CD4-positive, alpha-beta T cell treated with Interleukin-6 for 4 hours (primary cell): Measurements from ENCODE around the gene CEMIP.

Experiments
- DNase-seq: peaks from one replicate; pipeline ENCODE4 v3.0.0-alpha.2; 2020; ENCODE audit warnings: mixed read lengths

Gene CEMIP

DNA sequence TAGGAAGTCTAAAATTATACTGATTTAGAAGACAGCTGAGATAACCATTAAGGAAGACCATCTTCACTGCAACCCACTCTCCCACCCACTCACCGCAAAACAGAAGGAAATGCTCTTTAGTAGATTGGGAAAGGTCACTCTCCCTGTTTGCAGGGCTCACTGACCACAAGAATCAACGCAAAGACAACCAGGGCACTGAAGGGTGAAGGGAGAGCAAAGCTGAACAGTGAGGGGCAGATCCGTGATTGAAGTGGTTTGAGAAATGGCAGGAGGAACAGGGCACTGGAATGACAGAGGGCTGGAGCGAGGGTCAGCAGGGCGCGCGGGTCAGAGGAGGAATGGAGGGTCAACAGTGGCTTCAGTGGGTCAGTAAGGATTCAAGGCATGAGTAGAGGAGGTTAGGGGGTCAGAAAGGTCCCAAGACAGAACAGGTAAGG lies 209.9 kb downstream of the CEMIP start:
- no peak for DNase-seq

DNA sequence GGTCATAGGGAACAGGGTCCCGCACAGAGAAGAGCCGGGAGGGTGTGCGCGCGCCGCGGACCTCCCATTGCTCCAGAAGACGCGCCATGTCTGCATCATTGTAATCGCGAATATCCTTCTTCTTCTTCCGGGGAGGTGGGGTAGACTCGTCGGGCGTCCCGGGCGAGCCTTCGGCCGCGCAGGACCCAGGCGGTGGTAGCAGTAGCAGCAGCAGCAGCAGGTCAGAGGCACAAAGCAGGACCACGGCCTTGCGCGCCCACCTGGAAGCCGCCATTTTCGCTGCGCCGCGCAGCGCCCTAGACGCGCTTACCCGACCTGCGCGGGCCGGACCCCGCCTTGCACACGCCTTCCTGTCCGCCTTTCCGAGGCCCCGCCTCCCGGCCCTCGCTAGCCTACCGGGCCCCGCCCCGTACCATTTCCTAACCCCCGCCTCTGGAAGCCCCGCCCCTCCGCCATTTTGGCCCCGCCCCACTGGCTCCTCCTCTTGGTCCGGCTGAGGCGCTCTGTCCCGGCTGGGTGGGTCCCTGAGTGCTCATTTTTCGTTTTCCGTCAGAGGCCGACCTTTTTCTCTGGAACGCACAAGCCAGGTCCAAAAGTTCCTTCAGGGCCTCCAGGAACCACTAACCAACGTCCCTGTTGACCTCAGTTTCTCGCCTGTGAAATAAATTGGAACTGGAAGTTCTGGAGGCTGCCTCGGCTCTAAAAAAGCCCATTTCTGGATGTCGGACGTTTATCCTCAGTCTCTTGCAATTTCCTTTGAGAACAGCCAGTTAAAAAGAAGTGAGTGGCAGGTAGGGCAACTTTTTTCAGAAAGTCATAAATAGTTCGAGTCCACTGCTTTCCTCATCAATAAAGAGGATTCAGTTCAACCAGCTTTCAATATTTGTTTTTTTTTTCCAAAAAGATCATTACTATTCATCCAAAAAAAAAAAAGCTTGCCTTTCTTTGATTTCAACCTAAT lies 210.6 kb downstream of the CEMIP start, which contains the start of gene MESD:
Gene MESD (minus strand): TSS at position 302 of the 961 bp plus-strand sequence. CDS start 28 bp downstream, at position 274.
- DNase-seq, result peak; percentile 99

DNA sequence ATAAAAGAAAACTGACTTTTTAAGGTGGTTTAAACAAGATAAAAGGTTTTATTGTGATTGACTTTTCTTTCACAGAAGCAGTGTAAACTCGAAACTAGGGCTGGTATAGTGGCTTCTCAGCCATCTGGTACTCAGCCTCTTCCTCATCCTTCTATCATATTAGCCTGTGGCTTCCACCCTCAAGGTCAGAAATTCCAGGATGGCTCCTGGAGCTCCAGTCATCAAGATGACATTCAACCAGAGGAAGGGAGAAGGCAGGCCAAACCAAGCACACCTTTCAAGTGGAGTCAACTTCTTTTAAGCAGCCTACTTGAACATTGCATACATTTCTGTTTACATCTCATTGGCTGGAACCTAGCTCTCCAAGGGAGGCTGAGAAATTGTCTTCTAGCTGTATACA lies 211.8 kb downstream of the CEMIP start:
- no peak for DNase-seq

GRCh38 chr15:80991421-80991820 lies 212.3 kb downstream of the CEMIP start:
- DNase-seq, result peak; percentile 48

- no peak for DNase-seq
Measured at GRCh38 chr15:80992006-80992405, 212.8 kb downstream of the CEMIP start.

DNA sequence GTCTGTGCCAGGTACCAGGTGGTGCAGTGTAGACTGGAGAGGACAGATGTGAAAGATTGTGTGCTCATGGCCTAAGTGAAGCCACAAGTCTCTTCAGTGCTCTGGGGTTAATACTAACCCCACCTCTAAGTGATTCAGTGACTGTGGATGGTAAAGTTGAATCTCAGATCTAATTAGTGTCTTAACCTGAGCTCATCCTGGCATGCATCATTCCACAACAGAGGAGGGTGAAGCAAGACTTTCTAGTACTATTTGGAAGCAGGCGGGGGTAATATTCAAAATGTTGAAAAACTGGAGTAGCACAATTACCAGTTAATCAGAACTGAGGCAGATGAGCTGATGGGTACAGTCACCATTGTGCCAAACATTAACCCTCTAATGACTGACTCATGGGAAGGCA lies 213.3 kb downstream of the CEMIP start:
- no peak for DNase-seq

- no peak for DNase-seq
Measured at GRCh38 chr15:80996247-80996646, 217.1 kb downstream of the CEMIP start.

- DNase-seq, result no peak
Measured at GRCh38 chr15:80997692-80998091, 218.5 kb downstream of the CEMIP start.

DNA sequence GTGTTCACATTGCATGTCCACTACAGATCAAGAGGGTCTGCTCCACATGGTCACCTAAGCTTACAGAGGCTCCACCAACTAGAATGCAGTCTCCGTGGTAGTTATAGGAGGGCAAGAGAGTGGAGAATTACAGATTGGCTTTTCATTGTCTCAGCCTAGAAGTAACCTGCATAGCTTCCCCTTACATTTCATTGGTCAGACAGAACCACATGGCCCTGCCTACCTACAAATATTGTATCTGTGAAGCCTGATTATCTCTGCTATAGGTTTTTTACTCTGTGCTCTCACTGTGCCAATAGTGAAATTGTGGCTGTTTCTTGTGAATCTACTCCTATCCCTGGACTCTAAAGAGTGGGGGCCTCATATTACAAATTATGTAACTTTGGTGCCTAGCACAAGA lies 219.1 kb downstream of the CEMIP start:
- no peak for DNase-seq

DNA sequence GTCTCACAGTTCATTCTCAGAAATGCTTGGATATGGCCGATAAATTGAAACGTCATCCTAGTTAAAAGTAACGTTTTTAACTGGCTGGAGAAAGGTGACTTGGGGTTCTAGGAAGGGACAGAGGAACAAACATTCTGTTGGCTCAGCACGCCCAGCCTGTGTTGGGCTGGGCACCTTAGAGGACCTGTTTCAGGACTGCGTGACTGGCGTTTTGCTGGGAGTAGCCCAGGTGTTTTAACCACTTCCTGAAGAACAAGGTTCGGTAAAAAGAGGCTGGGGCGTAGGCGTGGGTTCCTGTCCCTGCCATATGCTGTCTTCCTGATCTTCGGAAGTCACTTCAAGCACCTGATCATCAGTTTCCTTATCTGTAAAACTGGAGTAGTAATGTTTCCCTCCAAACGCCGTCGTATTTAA lies 220.5 kb downstream of the CEMIP start:
- DNase-seq, result peak; percentile 71

- DNase-seq, result no peak
Measured at GRCh38 chr15:81000144-81000623, 221.0 kb downstream of the CEMIP start.

GRCh38 chr15:81000624-81001151 lies 221.5 kb downstream of the CEMIP start, which contains the start of gene TLNRD1:
Gene TLNRD1 (plus strand): TSS chr15:81000923. CDS start chr15:81002272, 1,349 bp downstream.
- peak; percentile 91 for DNase-seq
